Kidney epithelial cell (primary cell): ENCODE data around the gene CTNNA3. TPM values are rescaled to one million over a fixed set of nuclear protein-coding genes. Genes with fewer than 3 reads are reported as not detected.

Experiments used
- DNase-seq: peaks from one replicate; pipeline ENCODE4 v3.0.0-alpha.2; 2010; ENCODE audit warnings: low read depth
- H3K27me3 ChIP-seq: 2 replicates; pipeline ENCODE4 v1.6.0; 2011; ENCODE audit warnings: low read length; ENCODE audit not compliant: control insufficient read depth, insufficient read depth
- H3K36me3 ChIP-seq: 2 replicates; pipeline ENCODE4 v1.5.1; 2011; ENCODE audit warnings: low read length; ENCODE audit not compliant: control insufficient read depth, insufficient read depth
- H3K4me3 ChIP-seq: 2 replicates; pipeline ENCODE4 v1.5.1; 2011; ENCODE audit warnings: low read depth, mild to moderate bottlenecking, control low read depth, low read length
- total RNA-seq: library from RNA; depleted of rRNA; stranded (reverse); fragments of >200 nt; gene quantifications from 2 replicates; pipeline ENCODE4 v1.2.3, GENCODE V29; 2015
- TF ChIP-seq, protein P1 (sequence below): IDR thresholded peaks from 2 replicates; pipeline ENCODE4 v1.5.1; 2011; ENCODE audit warnings: mild to moderate bottlenecking, moderate library complexity, low read length, control low read depth, inconsistent platforms; ENCODE audit not compliant: insufficient read depth, poor library complexity, severe bottlenecking

Gene CTNNA3
- total RNA-seq, 1 donor from 2014 or later = 0.79 TPM

DNA sequence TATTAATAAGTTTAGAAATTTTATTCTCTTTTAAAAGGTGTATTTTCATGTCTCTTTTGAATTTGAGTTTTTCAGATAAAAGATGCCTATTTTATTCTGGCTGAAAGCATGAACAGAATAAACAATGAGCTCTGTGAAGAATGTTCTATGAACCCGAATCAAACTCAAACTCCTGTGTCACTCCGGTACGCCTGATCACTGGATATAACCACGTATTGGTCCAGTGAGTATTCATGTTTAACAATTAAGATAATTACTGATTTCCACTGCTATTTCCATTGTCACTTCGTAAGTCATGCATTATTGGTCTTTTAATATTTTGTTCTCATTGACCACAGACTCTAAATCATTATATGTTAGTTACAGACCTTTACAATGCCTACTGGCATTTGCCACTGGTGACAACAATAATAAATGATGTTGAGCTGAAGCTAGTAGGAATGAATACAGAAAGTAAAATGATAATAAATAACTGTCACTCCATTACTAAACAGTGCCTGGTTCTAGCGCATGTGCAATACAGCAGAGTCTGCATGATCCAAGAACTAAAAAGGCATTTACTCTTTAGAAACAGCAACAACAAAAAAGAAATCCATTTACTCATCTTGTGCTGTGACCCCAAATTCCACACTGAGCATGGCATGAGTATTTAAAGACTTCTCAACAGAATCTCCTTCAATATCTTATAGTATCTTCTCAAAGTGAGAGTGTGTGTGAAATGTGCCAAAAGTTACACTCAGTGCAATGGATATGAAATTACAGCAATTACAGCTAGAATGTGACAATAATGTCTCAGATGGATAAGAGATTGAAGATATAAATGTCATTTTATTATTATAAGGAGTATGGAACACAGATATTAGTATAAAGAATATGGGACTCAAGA is 1597.2 kb downstream of the CTNNA3 start:
- Histone ChIP-seq H3K27me3 (no peaks in the 10 kb centered on the region), H3K36me3 (no peaks in the 10 kb centered on the region), H3K4me3 (no peak overlapping the region)
- TF ChIP-seq, protein P1, sequence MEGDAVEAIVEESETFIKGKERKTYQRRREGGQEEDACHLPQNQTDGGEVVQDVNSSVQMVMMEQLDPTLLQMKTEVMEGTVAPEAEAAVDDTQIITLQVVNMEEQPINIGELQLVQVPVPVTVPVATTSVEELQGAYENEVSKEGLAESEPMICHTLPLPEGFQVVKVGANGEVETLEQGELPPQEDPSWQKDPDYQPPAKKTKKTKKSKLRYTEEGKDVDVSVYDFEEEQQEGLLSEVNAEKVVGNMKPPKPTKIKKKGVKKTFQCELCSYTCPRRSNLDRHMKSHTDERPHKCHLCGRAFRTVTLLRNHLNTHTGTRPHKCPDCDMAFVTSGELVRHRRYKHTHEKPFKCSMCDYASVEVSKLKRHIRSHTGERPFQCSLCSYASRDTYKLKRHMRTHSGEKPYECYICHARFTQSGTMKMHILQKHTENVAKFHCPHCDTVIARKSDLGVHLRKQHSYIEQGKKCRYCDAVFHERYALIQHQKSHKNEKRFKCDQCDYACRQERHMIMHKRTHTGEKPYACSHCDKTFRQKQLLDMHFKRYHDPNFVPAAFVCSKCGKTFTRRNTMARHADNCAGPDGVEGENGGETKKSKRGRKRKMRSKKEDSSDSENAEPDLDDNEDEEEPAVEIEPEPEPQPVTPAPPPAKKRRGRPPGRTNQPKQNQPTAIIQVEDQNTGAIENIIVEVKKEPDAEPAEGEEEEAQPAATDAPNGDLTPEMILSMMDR = no peak
- no peak for DNase-seq

DNA sequence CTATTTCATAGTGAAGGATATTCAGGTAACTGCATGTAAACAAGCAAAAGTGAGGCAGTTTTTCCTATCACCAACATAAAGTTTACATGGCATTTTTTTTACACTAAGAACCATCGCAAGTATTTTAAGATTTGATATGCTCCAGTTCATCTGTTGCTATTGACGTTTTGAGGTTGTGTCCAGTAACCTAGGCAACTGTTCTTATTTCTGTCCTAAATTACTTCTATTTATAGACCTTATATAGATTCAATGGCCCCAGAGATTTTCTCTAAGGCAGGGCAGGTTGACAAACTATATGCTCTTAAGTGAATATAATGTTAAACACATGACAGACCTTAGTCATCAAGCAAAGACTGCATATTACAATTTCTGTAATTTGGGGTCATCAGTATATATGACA is 1600.4 kb downstream of the CTNNA3 start:
- no peak overlapping the region for H3K4me3 ChIP-seq
- H3K36me3 ChIP-seq = no peaks in the 10 kb centered on the region
- H3K27me3 ChIP-seq = no peaks in the 10 kb centered on the region
- no peak for DNase-seq
- TF ChIP-seq, protein P1 = no peak

DNA sequence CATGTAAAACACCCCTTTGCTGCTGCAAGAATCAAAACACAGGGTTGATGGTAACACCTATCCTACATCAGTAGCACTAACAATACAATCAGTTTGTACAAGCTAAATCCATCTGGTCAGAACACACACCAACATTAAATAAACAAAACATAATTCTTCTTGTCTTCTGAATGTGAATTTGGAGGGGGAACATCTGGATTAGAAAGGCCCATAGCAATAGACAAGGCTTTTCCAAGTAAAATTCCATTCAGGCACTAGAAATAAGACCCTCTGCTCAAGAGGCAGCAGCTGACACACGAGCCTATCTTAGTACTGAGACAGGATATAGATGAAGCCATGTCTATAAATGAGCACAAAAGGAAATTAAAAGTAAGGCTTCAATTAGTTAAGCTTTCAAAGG is 1610.1 kb downstream of the CTNNA3 start:
- DNase-seq = no peak
- Histone ChIP-seq H3K4me3 (no peak overlapping the region), H3K27me3 (no peaks in the 10 kb centered on the region), H3K36me3 (no peaks in the 10 kb centered on the region)
- TF ChIP-seq, protein P1 = no peak

DNA sequence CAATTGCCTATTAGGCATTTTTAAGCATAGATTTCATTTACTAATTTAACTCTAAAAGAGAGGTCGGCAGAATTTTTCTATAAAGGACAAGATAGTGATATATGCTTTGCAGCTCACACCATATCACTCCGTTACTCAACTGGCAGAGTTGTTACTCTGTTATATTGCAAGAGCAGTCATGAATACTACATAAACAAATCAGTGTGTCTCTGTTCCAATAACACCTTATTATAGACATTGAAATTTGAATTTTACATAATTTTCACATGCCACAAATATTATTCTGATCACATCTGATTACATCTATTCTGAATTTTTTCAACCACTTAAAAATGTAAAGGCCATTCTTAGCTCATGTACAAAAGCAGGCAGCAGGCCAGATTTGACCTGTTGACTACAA is 1624.1 kb downstream of the CTNNA3 start:
- Histone ChIP-seq H3K36me3 (no peaks in the 10 kb centered on the region), H3K27me3 (no peaks in the 10 kb centered on the region), H3K4me3 (no peak overlapping the region)
- TF ChIP-seq, protein P1 = no peak
- DNase-seq = no peak

DNA sequence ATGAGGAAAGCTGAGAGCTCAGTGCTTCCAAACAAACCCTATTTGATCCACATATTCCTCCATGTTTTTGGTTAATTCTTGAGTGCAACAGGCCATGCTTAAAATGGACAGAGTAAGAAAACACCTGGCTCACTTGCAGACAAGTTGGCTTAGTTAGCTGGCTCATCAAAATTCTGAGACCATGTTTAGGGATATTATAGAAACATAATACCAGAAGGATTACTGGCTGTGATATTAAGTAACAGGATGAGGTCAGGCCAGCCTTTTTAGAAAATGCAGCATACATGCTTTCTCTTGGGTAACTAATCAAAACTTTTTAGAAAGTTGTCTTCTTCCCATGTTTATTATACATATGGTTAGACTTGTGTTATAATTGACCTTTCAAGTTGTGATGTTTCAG is 1637.4 kb downstream of the CTNNA3 start:
- DNase-seq = no peak
- H3K27me3 ChIP-seq = no peaks in the 10 kb centered on the region
- TF ChIP-seq, protein P1 = no peak
- H3K36me3 ChIP-seq = no peaks in the 10 kb centered on the region
- H3K4me3 ChIP-seq = no peak overlapping the region

DNA sequence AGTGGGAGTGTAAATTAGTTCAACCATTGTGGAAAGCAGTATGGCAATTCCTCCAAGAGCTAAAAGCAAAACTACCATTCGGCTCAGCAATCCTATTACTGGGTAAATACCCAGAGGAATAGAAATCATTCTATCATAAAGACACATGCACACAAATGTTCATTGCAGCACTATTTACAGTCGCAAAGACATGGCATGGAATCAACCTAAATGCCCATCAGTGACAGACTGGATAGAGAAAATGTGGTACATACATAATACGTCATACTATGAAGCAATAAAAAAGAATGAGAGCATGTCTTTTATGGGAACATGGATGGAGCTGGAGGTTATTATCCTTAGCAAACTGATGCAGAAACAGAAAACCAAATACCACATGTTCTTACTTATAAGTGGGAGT is 1646.7 kb downstream of the CTNNA3 start:
- H3K4me3 ChIP-seq = no peak overlapping the region
- H3K27me3 ChIP-seq = no peaks in the 10 kb centered on the region
- H3K36me3 ChIP-seq = no peaks in the 10 kb centered on the region
- TF ChIP-seq, protein P1 = no peak
- no peak for DNase-seq
